Cardiac septum (tissue), 1 donor: Measurements from ENCODE around the gene MPO. TPM values are rescaled to one million over a fixed set of nuclear protein-coding genes. Genes with fewer than 3 reads are reported as not detected.

Source experiments
- DNase-seq: peaks from one replicate; pipeline ENCODE4 v3.0.0-alpha.2; 2020; ENCODE audit warnings: low spot score
- intact Hi-C: fragments of 100-400 bp; cut with DNase I; formaldehyde crosslinking; loops from one replicate; pipeline ENCODE4 v1.14.0; 2022
- total RNA-seq: library from RNA; stranded (reverse); fragmentation: NEBNext Ultra II Directional; extraction: Animal tissue kit (Norgen Biotek cat#: 25700); gene quantifications from one replicate; pipeline ENCODE4 v1.2.1, GENCODE V29; 2021
- donor health status: DM: no; HTN: no; CAD: no.

The MPO gene
- total RNA-seq, 1 donor from 2014 or later, result 0.94 TPM

- no peak for DNase-seq
- intact Hi-C loops, result no loop called here
Measured at GRCh38 chr17:58284613-58285421, 4.1 kb upstream of the MPO start.

- intact Hi-C loops, result no loop called here
- no peak for DNase-seq
Measured at GRCh38 chr17:58283674-58284612, 3.2 kb upstream of the MPO start.

- intact Hi-C loops, result no loop called here
- no peak for DNase-seq
Measured at GRCh38 chr17:58282442-58282841, 1.7 kb upstream of the MPO start.

DNA sequence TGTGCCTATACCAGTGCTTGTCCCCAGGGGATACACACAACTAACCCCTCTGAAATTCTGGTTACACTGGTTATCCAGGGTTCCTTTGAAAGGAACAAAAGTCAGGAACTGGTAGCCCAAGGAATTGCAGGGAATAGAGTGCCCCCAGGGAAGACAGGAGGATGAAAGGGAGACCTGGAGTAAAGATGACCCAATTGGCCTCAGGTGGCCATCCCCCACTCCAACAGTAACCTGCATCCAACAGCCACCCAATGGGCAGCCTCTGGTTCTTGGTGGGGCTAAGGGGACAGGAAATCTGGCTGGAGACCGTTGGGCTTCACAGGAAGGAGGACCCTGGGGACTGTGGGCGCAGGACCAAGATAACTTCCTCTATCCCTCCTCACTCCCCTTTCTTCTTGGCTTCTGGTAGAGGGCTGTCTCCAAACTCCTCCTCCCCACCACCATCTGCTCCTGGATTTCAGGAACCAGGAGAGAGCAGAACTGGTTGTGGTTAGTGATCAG is 826 bp upstream of the MPO start:
- no peak for DNase-seq
- intact Hi-C loops, result no loop called here

DNA sequence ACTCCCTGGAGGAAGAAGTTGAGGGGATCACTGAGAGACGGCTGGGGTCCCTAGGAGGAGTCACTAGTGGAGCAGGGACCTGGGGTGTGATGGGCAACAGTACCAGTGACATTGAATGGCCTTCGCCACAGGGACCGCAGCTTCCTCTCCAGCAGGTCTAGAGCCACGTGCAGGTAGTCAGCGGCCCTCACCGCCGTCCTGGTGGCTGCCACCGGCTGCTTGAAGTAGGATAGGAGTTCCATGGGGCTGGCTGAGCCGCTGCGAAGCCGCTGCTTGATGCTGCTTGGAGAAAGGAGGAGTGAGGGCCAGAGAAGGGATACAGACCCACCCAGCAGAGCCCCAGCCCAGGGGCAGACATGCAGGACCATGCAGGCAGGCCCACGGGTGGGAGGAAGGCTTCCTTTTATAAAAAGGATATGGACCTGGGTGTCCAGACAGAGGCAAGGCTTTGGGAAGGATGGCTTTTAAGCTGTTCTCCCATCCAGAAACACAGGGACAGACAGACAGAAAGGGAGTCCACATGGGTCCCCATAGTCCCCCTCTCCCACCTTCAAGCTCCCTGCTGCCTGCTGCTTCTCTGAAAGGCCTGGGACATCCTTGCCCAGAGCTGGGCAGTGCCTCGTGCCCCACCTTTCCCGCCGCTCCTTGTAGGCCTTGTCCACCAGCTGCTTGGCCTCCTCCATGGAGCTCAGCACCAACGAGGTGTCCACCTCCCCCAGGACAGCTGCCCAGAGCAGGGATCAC is 827 bp downstream of the MPO start:
- DNase-seq, result no peak
- intact Hi-C loops, result no loop called here

- no peak for DNase-seq
- intact Hi-C loops, result no loop called here
Measured at GRCh38 chr17:58279016-58279711, 1.6 kb downstream of the MPO start.

DNA sequence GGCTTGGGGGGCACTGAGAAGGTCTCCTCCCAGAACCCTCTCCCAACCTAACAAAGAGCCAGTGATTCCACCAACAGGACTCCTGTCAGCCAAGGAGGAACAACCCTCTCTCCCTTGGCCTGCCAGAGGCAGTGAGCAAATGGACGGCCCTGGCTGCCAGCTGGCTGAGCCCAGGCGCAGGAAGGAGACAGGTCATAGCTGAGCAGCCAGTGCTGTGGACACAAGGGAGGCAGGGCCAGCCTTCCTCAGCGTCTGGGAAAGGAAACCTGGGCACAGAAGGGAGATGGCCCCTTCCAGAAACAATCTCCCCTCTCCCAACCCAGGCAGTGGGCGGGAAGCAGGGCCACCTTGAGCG is 2.1 kb downstream of the MPO start:
- DNase-seq, result no peak
- intact Hi-C loops, result no loop called here

- no peak for DNase-seq
- intact Hi-C loops, result no loop called here
Measured at GRCh38 chr17:58277802-58278595, 2.7 kb downstream of the MPO start.

- DNase-seq, result no peak
- intact Hi-C loops, result no loop called here
Measured at GRCh38 chr17:58277107-58277801, 3.5 kb downstream of the MPO start.

GRCh38 chr17:58276423-58276822 is 4.3 kb downstream of the MPO start:
- intact Hi-C loops, result no loop called here
- no peak for DNase-seq

DNA sequence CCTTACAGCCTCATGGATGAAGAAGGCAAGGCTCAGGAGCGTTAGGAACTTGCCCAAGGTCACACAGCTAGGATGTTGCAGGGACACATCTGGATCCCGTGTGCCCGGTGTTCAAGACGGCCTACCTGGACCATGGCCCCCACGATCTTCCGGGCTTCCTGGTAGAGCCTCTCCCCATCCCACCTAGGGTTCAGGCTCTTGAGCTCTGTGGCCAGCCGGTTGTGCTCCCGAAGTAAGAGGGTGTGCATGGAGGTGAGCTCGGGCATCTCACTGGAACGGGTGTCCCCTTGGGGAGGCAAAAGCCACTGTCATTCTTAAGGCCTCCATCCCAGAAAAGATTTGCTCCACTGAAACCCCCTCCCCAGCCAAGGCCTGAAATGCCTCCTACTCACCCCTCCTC is 5.3 kb downstream of the MPO start:
- no peak for DNase-seq
- intact Hi-C loops, result no loop called here

DNA sequence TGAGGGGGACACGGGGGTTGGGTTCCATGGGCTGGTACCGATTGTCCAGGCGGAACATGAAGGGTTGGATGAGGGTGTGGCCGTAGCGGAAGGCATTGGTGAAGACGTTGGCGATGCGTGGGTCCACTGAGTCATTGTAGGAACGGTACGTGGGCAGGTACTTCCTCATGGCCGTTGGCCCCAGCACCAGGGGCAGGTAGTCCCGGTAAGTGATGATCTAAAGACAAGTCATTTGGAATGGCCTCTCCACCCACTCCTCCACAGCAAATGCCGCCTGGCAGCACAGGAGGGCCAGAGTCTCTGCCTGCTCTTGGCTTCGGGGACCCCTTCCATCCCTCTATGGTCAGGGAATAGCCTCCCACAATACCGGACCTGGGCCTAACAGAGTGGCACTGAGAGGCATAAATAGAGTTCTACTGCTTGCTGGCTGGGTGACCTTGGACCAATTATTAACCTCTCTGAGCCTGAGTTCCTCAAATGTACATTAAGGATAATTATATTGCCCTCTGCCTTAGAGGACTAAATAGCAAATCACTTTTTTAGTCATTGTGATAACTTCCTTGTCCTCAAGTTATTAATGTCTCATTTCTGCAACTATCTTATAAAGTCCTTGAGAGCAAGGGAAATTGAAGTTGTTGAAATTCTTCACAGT is 7.2 kb downstream of the MPO start:
- DNase-seq, result no peak
- intact Hi-C loops, result no loop called here

GRCh38 chr17:58272367-58273280 is 8.1 kb downstream of the MPO start:
- intact Hi-C loops, result no loop called here
- no peak for DNase-seq

GRCh38 chr17:58271216-58271931 is 9.4 kb downstream of the MPO start:
- DNase-seq, result no peak
- intact Hi-C loops, result no loop called here

GRCh38 chr17:58270476-58271215 is 10.1 kb downstream of the MPO start:
- no peak for DNase-seq
- intact Hi-C loops, result no loop called here
